HepG2 (cell line): ENCODE results near the gene ZSCAN31. TPM values are rescaled to one million over a fixed set of nuclear protein-coding genes. Genes with fewer than 3 reads are reported as not detected.

ENCODE experiments used
- MTA1 ChIP-seq: sonication (generic); formaldehyde crosslinking; IDR thresholded peaks from 2 replicates; pipeline ENCODE4 v1.4.0; 2020; ENCODE audit warnings: missing genetic modification reagents, mild to moderate bottlenecking, borderline replicate concordance
- MYNN ChIP-seq: sonication (generic); formaldehyde crosslinking; IDR thresholded peaks from 2 replicates; pipeline ENCODE4 v1.4.0; 2020; ENCODE audit warnings: mild to moderate bottlenecking, low read depth, missing genetic modification reagents
- NCOR1 ChIP-seq: fragments of 200-600 bp; sonication (generic); IDR thresholded peaks from 2 replicates; pipeline ENCODE4 v1.7.0; 2017; ENCODE audit warnings: antibody characterized with exemption, low read length, borderline replicate concordance
- PHB2 ChIP-seq: fragments of 450-650 bp; IDR thresholded peaks from 2 replicates; pipeline ENCODE4 v1.6.1; 2018; ENCODE audit not compliant: partially characterized antibody
- RBM39 ChIP-seq: fragments of 200-400 bp; formaldehyde crosslinking; IDR thresholded peaks from one replicate; pipeline ENCODE4 v1.6.1; 2018; ENCODE audit warnings: antibody characterized with exemption, mild to moderate bottlenecking, low read depth, low read length; ENCODE audit not compliant: poor library complexity, severe bottlenecking
- SMAD9 ChIP-seq: sonication (generic); formaldehyde crosslinking; IDR thresholded peaks from 2 replicates; pipeline ENCODE4 v1.5.1; 2020; ENCODE audit warnings: mild to moderate bottlenecking, missing genetic modification reagents
- TOE1 ChIP-seq: sonication (generic); formaldehyde crosslinking; IDR thresholded peaks from 2 replicates; pipeline ENCODE4 v1.4.0; 2020; ENCODE audit warnings: mild to moderate bottlenecking, missing genetic modification reagents
- YY1 ChIP-seq: IDR thresholded peaks from 2 replicates; pipeline ENCODE4 v1.6.1; 2011; ENCODE audit warnings: low read length, low read depth, moderate library complexity, mild to moderate bottlenecking; ENCODE audit not compliant: insufficient read depth, insufficient replicate concordance
- ZNF18 ChIP-seq: sonication (generic); formaldehyde crosslinking; IDR thresholded peaks from 2 replicates; pipeline ENCODE4 v1.8.0; 2022; ENCODE audit warnings: mild to moderate bottlenecking, missing genetic modification reagents; ENCODE audit not compliant: insufficient replicate concordance
- ZNF205 ChIP-seq: IDR thresholded peaks from 2 replicates; pipeline ENCODE4 v1.6.1; 2018; ENCODE audit warnings: missing biosample characterization, missing genetic modification reagents
- ZNF451 ChIP-seq: sonication (generic); formaldehyde crosslinking; IDR thresholded peaks from 2 replicates; pipeline ENCODE4 v1.5.0; 2020; ENCODE audit warnings: mild to moderate bottlenecking, missing genetic modification reagents
- ZNF660 ChIP-seq: sonication (generic); formaldehyde crosslinking; IDR thresholded peaks from 2 replicates; pipeline ENCODE4 v1.5.1; 2020; ENCODE audit warnings: mild to moderate bottlenecking, low read depth, missing genetic modification reagents, borderline replicate concordance
- ZNF746 ChIP-seq: sonication (generic); formaldehyde crosslinking; IDR thresholded peaks from 2 replicates; pipeline ENCODE4 v1.8.0; 2022; ENCODE audit warnings: mild to moderate bottlenecking, missing genetic modification reagents
- ZNF788 ChIP-seq: sonication (generic); formaldehyde crosslinking; IDR thresholded peaks from 2 replicates; pipeline ENCODE4 v1.5.0; 2020; ENCODE audit warnings: mild to moderate bottlenecking, missing genetic modification reagents, borderline replicate concordance
- ZNF816 ChIP-seq: sonication (generic); formaldehyde crosslinking; IDR thresholded peaks from 2 replicates; pipeline ENCODE4 v1.8.0; 2022; ENCODE audit warnings: missing genetic modification reagents, mild to moderate bottlenecking, borderline replicate concordance
- ZSCAN5A ChIP-seq: sonication (generic); formaldehyde crosslinking; IDR thresholded peaks from 2 replicates; pipeline ENCODE4 v1.8.0; 2022; ENCODE audit warnings: mild to moderate bottlenecking, missing genetic modification reagents, borderline replicate concordance
- polyA plus RNA-seq, 8 experiments: library from polyadenylated mRNA; depleted of rRNA in 3 of 8; stranded (reverse) in 7 of 8; unstranded in 1 of 8; fragments of >200 nt; fragmentation: Illumina TruSeq in 4 of 8; extraction: Trizol in 4 of 8; gene quantifications; 2 replicates each; pipeline versions ENCODE4 v1.2.1 to v1.2.3, GENCODE V29; 2011 to 2016; ENCODE audit warnings: low read depth in 4 of 8, missing spikeins in 1 of 8, mixed read lengths in 1 of 8; ENCODE audit not compliant: insufficient read depth in 1 of 8
- total RNA-seq, 5 experiments: library from RNA; depleted of rRNA; stranded (reverse); fragments of >200 nt; fragmentation: Illumina TruSeq; extraction: Trizol; gene quantifications; 2 replicates each; pipeline ENCODE4 v1.2.3, GENCODE V29; 2016; ENCODE audit warnings: low read depth in 1 of 5
- TF ChIP-seq, protein P1 (sequence below), 2 experiments: sonication (generic) in 1 of 2; formaldehyde crosslinking in 1 of 2; IDR thresholded peaks; 2 replicates each; pipeline versions ENCODE4 v1.4.0 to v1.6.1; 2016 to 2020; ENCODE audit warnings: borderline replicate concordance in 1 of 2, low read depth in 1 of 2, mild to moderate bottlenecking in 1 of 2, missing genetic modification reagents in 1 of 2
- TF ChIP-seq, protein P2 (sequence below): sonication (generic); formaldehyde crosslinking; IDR thresholded peaks from 2 replicates; pipeline ENCODE4 v1.4.0; 2020; ENCODE audit warnings: missing genetic modification reagents

The ZSCAN31 gene
- total and polyA plus RNA-seq, 2 of the 13 experiments (the other 11 are each of a cell fraction or from before 2014, with no cell fraction given): 5.3 to 6.2 TPM

- peak; percentile 72 for TF ChIP-seq YY1
- TF ChIP-seq ZNF18 (CRISPR knock-in tag): no peak
- no peak; the same call in 1 of the 2 replicates for TF ChIP-seq ZNF205 (CRISPR knock-in tag)
- TF ChIP-seq ZNF660 (CRISPR knock-in tag): no peak
- 0 out of 2 replicates have a peak, but pooled peaks have one; percentile 42 for TF ChIP-seq TOE1
- TF ChIP-seq PHB2: no peak
- peak; percentile 41; the same call in 1 of the 2 replicates for TF ChIP-seq MTA1 (CRISPR knock-in tag)
- TF ChIP-seq SMAD9: no peak
- TF ChIP-seq ZNF816 (CRISPR knock-in tag): peak; percentile 79; the same call in 1 of the 2 replicates
- TF ChIP-seq MYNN (CRISPR knock-in tag): no peak
- TF ChIP-seq ZNF788 (CRISPR knock-in tag): peak; percentile 67; the same call in 1 of the 2 replicates
- TF ChIP-seq, protein P1, sequence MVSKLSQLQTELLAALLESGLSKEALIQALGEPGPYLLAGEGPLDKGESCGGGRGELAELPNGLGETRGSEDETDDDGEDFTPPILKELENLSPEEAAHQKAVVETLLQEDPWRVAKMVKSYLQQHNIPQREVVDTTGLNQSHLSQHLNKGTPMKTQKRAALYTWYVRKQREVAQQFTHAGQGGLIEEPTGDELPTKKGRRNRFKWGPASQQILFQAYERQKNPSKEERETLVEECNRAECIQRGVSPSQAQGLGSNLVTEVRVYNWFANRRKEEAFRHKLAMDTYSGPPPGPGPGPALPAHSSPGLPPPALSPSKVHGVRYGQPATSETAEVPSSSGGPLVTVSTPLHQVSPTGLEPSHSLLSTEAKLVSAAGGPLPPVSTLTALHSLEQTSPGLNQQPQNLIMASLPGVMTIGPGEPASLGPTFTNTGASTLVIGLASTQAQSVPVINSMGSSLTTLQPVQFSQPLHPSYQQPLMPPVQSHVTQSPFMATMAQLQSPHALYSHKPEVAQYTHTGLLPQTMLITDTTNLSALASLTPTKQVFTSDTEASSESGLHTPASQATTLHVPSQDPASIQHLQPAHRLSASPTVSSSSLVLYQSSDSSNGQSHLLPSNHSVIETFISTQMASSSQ (IDR thresholded peaks at IDR 0.05; ENCODE audit: low read depth): no peak; the same call in 1 of the 2 replicates
- TF ChIP-seq, protein P1 (CRISPR knock-in tag; IDR thresholded peaks at IDR 0.05; ENCODE audit: borderline replicate concordance): peak; percentile 76
- no peak for TF ChIP-seq ZSCAN5A (CRISPR knock-in tag)
- no peak for TF ChIP-seq NCOR1
- TF ChIP-seq RBM39: no peak
- TF ChIP-seq ZNF746: no peak
- 0 out of 2 replicates have a peak, but pooled peaks have one; percentile 33 for TF ChIP-seq ZNF451 (CRISPR knock-in tag)
- TF ChIP-seq, protein P2, sequence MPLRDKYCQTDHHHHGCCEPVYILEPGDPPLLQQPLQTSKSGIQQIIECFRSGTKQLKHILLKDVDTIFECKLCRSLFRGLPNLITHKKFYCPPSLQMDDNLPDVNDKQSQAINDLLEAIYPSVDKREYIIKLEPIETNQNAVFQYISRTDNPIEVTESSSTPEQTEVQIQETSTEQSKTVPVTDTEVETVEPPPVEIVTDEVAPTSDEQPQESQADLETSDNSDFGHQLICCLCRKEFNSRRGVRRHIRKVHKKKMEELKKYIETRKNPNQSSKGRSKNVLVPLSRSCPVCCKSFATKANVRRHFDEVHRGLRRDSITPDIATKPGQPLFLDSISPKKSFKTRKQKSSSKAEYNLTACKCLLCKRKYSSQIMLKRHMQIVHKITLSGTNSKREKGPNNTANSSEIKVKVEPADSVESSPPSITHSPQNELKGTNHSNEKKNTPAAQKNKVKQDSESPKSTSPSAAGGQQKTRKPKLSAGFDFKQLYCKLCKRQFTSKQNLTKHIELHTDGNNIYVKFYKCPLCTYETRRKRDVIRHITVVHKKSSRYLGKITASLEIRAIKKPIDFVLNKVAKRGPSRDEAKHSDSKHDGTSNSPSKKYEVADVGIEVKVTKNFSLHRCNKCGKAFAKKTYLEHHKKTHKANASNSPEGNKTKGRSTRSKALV: no peak; the same call in 1 of the 2 replicates
Observed at GRCh38 chr6:28349892-28350737, 14.2 kb upstream of the ZSCAN31 start, which contains the start of gene ZKSCAN3 (continued).
